SH-SY5Y (cell line): ENCODE measurements around the gene DCDC2B.

Experiments used
- GATA2 ChIP-seq: IDR thresholded peaks from 2 replicates; pipeline ENCODE4 v1.6.1; 2011; ENCODE audit warnings: mild to moderate bottlenecking, low read depth, low read length
- GATA3 ChIP-seq: IDR thresholded peaks from 2 replicates; pipeline ENCODE4 v1.6.1; 2011; ENCODE audit warnings: low read depth, mild to moderate bottlenecking, low read length, moderate library complexity

DNA sequence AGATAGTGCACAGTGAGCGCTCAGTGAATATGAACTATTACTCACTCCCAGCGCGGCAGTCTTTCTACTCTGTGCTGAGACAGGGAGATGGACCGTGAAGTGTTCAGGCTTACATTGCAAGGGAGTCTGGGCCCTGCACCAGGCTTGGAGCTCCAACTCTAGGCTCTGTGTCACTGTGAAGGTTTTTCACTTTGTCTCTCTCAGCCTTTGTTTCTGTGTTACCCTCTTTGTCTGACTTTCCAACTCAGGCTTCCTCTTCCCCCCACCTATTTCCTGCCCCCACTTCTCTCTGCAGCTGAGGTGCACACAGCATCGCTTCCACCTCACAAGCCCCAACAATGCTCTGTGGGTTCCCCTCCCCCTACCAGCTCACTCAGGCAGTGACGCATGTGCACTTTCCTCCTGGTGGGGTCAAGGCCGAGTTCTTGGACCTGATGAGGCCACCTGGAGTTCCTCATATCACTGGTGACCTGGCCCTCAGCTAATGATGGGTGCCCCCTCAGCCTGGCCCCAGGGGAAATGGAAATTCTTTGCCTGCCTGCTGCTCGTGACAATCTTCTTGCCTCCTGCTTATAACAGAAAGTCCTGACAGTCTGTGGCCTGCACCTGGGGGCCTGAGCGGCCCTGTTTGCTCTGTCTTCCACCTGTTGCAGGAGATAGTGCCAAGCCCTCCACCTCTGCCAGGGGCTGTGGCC is 41.1 kb downstream of the DCDC2B start:
- TF ChIP-seq GATA3 (no peak), GATA2 (no peak)
